A549 (cell line): ENCODE measurements around the gene NPM1. TPM values are rescaled to one million over a fixed set of nuclear protein-coding genes. Genes with fewer than 3 reads are reported as not detected.
A peak's percentile ranks its signal among the peaks of the same experiment; 100 is the strongest.
"Not testable (repeated sequence)": the region's sequence is repeated elsewhere in the genome, so short reads cannot be mapped to it uniquely, and the experiment has no call there.

Experiments used
- ATAC-seq, 2 experiments: fragments of 200-7000 bp in 1 of 2; fragments of >200 bp in 1 of 2; cut with Nextera tagmentation in 1 of 2; cut with Tn5 transposase in 1 of 2; 3 replicates each; pipeline versions ENCODE4 v1.8.0 to v1.9.1; 2018 to 2020; ENCODE audit warnings: mild to moderate bottlenecking in 1 of 2, moderate library complexity in 1 of 2
- CTCF ChIA-PET: fragments of 300-600 bp; sonication (Branson Sonifier 250); formaldehyde crosslinking; extraction: SDS; loops from one replicate; lab custom pipeline; 2021; ENCODE audit warnings: antibody characterized with exemption, inconsistent platforms; lab: Yijun Ruan, JAX
- POLR2A ChIA-PET: fragments of 350-600 bp; formaldehyde crosslinking; extraction: SDS; loops from one replicate; lab custom pipeline; 2021; ENCODE audit warnings: antibody characterized with exemption, inconsistent platforms; lab: Yijun Ruan, JAX
- DNase-seq, 2 experiments: peaks; one replicate each; pipeline versions ENCODE4 v3.0.0 to v3.0.0-alpha.2; 2011 to 2016; ENCODE audit warnings: low read depth in 1 of 2, low spot score in 1 of 2
- FAIRE-seq: peaks from 2 replicates; lab custom pipeline; 2011; peaks lifted over from hg19 to GRCh38; lab: Jason Lieb, UNC
- H3K27ac ChIP-seq, 2 experiments: fragments of >200 bp; sonication (Bioruptor Twin); formaldehyde crosslinking; 3 replicates each; pipeline ENCODE4 v1.5.1; 2016 to 2017
- H3K4me1 ChIP-seq: fragments of >200 bp; sonication (Bioruptor Twin); formaldehyde crosslinking; 3 replicates; pipeline ENCODE4 v1.6.1; 2016
- H3K4me2 ChIP-seq: fragments of >200 bp; sonication (Bioruptor Twin); formaldehyde crosslinking; 3 replicates; pipeline ENCODE4 v1.6.1; 2016
- H3K4me3 ChIP-seq: fragments of >200 bp; sonication (Bioruptor Twin); formaldehyde crosslinking; 3 replicates; pipeline ENCODE4 v1.5.1; 2016
- H3K9me3 ChIP-seq: fragments of >200 bp; sonication (Bioruptor Twin); formaldehyde crosslinking; 3 replicates; pipeline ENCODE4 v1.6.1; 2016
- CBX8 ChIP-seq: fragments of 200-600 bp; sonication (generic); IDR thresholded peaks from 2 replicates; pipeline ENCODE4 v1.6.1; 2016
- CHD4 ChIP-seq: fragments of 200-600 bp; sonication (generic); IDR thresholded peaks from 2 replicates; pipeline ENCODE4 v1.6.1; 2016; ENCODE audit warnings: antibody characterized with exemption, mild to moderate bottlenecking, borderline replicate concordance
- EHMT2 ChIP-seq: fragments of 200-600 bp; sonication (generic); IDR thresholded peaks from 2 replicates; pipeline ENCODE4 v1.6.1; 2016; ENCODE audit warnings: antibody characterized with exemption, low read depth, mild to moderate bottlenecking, moderate library complexity
- EP300 ChIP-seq, 2 experiments: fragments of >200 bp; sonication (Bioruptor Twin); formaldehyde crosslinking; IDR thresholded peaks; 2 replicates in 1 of 2; 3 replicates in 1 of 2; pipeline ENCODE4 v1.6.1; 2016 to 2017
- FOXS1 ChIP-seq: fragments of 250-450 bp; sonication (Bioruptor Pico); IDR thresholded peaks from 2 replicates; pipeline ENCODE4 v1.5.0; 2020; ENCODE audit warnings: mild to moderate bottlenecking, moderate library complexity
- HDAC2 ChIP-seq: fragments of 200-600 bp; sonication (generic); IDR thresholded peaks from 2 replicates; pipeline ENCODE4 v1.6.1; 2016
- HEYL ChIP-seq: fragments of 250-450 bp; sonication (Bioruptor Pico); IDR thresholded peaks from 2 replicates; pipeline ENCODE4 v1.8.0; 2021; ENCODE audit warnings: mild to moderate bottlenecking, moderate library complexity
- HOXB13 ChIP-seq: fragments of 250-450 bp; sonication (Bioruptor Pico); IDR thresholded peaks from 2 replicates; pipeline ENCODE4 v1.5.0; 2020; ENCODE audit warnings: low read depth, mild to moderate bottlenecking, moderate library complexity
- HOXB5 ChIP-seq: fragments of 250-450 bp; sonication (Bioruptor Pico); IDR thresholded peaks from 2 replicates; pipeline ENCODE4 v1.5.0; 2020; ENCODE audit warnings: mild to moderate bottlenecking, moderate library complexity
- JUN ChIP-seq, 2 experiments: fragments of >200 bp; sonication (Bioruptor Twin); formaldehyde crosslinking; IDR thresholded peaks; 2 replicates in 1 of 2; 3 replicates in 1 of 2; pipeline ENCODE4 v1.6.1; 2016 to 2017
- RARB ChIP-seq: fragments of 250-450 bp; sonication (Bioruptor Pico); IDR thresholded peaks from 2 replicates; pipeline ENCODE4 v1.8.0; 2021; ENCODE audit warnings: mild to moderate bottlenecking, moderate library complexity
- TFCP2L1 ChIP-seq: fragments of 250-450 bp; sonication (Bioruptor Pico); IDR thresholded peaks from 2 replicates; pipeline ENCODE4 v1.5.0; 2021; ENCODE audit warnings: mild to moderate bottlenecking
- ZC3H11A ChIP-seq: fragments of 450-650 bp; IDR thresholded peaks from 2 replicates; pipeline ENCODE4 v1.6.1; 2014; ENCODE audit warnings: antibody characterized with exemption, mild to moderate bottlenecking
- ZNF302 ChIP-seq: fragments of 250-450 bp; sonication (Bioruptor Pico); IDR thresholded peaks from 2 replicates; pipeline ENCODE4 v1.9.0; 2021; ENCODE audit warnings: inconsistent platforms, mild to moderate bottlenecking, moderate library complexity
- WGBS: methylation state at CpG from one replicate; pipeline ENCODE4 v1.1.6; 2017; ENCODE audit errors: missing lambda C conversion rate; 5-methylcytosine and 5-hydroxymethylcytosine counted together
- polyA plus RNA-seq, 4 experiments: library from polyadenylated mRNA; depleted of rRNA in 3 of 4; stranded (reverse); fragments of >200 nt; fragmentation: RNase III in 1 of 4; extraction: RNeasy Plus Mini Kit Qiagen cat#74134 plus additional on column Dnase treatment in 1 of 4; gene quantifications; 2 replicates in 3 of 4; 3 replicates in 1 of 4; pipeline ENCODE4 v1.2.3, GENCODE V29; 2011 to 2017
- TF ChIP-seq, protein P1 (sequence below): fragments of 150-350 bp; IDR thresholded peaks from 2 replicates; pipeline ENCODE4 v1.6.1; 2014; ENCODE audit warnings: low read depth, mild to moderate bottlenecking, low read length
- TF ChIP-seq, protein P2 (sequence below): IDR thresholded peaks from 2 replicates; pipeline ENCODE4 v1.6.1; 2012
- TF ChIP-seq, protein P3 (sequence below): fragments of 250-450 bp; sonication (Bioruptor Pico); IDR thresholded peaks from 2 replicates; pipeline ENCODE4 v1.5.0; 2021; ENCODE audit warnings: mild to moderate bottlenecking, moderate library complexity, borderline replicate concordance

Gene NPM1
- polyA plus RNA-seq, 2 of the 4 experiments (the other 2 are of a cell fraction): 3,380 to 5,196 TPM

DNA sequence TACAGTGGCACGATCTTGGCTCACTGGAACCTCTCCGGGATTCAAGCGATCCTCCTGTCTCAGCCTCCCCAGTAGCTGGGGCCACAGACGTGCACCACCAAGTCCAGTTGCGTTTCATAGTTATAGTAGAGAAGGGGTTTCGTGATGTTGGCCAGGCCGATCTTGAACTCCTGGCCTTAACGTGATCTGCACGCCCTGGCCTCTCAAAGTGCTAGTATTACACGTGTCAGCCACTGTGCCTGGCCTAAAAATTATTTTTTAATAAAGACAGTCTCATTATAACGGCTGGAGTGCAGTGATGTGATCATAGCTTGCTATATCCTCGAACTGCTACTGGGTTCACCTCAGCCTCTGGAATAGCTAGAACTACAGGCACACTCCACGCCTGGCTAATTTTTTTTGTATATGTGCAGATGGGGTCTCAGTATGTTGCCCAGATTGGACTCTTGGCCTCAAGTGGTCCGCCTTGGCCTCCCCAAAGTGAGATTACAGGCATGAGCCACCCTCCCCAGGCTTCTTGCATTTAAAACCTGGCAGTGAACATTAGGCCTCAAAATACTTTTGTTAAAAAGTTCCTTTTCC, 4.4 kb downstream of the NPM1 start (continued):
- TF ChIP-seq CHD4 (no peak), TFCP2L1 (peak; percentile 83; the same call in 1 of the 2 replicates), ZC3H11A (no peak), FOXS1 (CRISPR knock-in tag) (no peak), CBX8 (no peak), HDAC2 (no peak), HOXB13 (CRISPR knock-in tag) (no peak), ZNF302 (CRISPR knock-in tag) (no peak), EHMT2 (no peak), RARB (CRISPR knock-in tag) (no peak), EP300 (IDR thresholded peaks at IDR 0.05) (no peak)
- TF ChIP-seq, protein P1, sequence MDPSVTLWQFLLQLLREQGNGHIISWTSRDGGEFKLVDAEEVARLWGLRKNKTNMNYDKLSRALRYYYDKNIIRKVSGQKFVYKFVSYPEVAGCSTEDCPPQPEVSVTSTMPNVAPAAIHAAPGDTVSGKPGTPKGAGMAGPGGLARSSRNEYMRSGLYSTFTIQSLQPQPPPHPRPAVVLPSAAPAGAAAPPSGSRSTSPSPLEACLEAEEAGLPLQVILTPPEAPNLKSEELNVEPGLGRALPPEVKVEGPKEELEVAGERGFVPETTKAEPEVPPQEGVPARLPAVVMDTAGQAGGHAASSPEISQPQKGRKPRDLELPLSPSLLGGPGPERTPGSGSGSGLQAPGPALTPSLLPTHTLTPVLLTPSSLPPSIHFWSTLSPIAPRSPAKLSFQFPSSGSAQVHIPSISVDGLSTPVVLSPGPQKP: no peak

DNA sequence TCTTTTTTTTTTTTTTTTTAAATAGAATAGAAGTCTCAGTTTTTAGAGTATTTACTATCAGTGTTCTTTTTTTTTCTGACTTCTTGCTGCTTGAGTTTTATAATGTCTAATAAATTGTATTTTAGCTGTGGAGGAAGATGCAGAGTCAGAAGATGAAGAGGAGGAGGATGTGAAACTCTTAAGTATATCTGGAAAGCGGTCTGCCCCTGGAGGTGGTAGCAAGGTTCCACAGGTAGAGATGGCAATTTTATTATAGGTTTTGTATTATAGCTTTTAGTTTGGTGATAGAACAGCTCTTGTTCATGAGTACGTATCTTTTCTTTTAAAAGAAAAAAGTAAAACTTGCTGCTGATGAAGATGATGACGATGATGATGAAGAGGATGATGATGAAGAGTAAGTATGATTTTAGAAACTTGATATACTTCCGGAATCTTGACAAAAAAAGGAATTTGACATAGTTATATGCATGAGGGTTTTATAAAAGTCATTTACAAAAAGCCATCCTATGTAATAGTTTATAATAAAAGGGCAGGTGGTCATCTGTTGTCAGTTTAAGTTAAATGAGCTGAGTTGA, 5.0 kb downstream of the NPM1 start:
- H3K4me3 ChIP-seq: 0 out of 3 replicates have a peak overlapping the region, but pooled peaks have one; percentile 3
- peaks cover 73% of the 10 kb centered on the region for H3K4me1 ChIP-seq
- no peak overlapping the region for H3K27ac ChIP-seq
- no peak for ATAC-seq
- no peak for FAIRE-seq
- H3K4me2 ChIP-seq: peak overlapping the region; percentile 77
- no peak for TF ChIP-seq HEYL (CRISPR knock-in tag)
- TF ChIP-seq, all 56 proteins: peak for 0
- no peak for DNase-seq
- CTCF ChIA-PET: interaction anchor here (1.8 kb wide), 1 partner anchor 13 kb away, joined by 4 read pairs; no protein-coding TSS in a partner anchor
- WGBS: 88% methylated on average over 4 of the region's 4 CpGs
- H3K9me3 ChIP-seq: no peaks in the 10 kb centered on the region
- POLR2A ChIA-PET: interaction anchor here (0.7 kb wide), 1 partner anchor 10 kb away, joined by 7 read pairs; no protein-coding TSS in a partner anchor

DNA sequence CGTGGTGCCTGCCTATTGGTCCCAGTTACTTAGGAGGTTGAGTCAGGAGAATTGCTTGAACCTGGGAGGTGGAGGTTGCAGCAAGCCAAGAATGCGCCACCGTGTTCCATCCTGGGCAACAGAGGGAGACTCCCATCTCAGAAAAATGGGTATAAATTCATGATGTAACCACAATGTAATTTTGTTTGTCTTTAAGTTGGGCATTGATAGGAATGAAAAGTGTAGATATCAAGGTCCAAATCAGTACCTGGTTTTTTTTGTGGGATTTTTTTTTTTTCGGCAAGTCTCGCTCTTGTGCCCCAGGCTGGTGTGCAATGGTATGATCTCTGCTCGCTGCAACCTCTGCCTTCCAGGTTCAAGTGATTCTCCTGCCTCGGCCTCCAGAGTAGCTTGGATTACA, 7.4 kb downstream of the NPM1 start:
- H3K4me3 ChIP-seq: no peak overlapping the region
- WGBS: 90% methylated on average over 7 of the region's 7 CpGs
- H3K4me1 ChIP-seq: peaks cover 95% of the 10 kb centered on the region
- DNase-seq (no peak), FAIRE-seq (no peak), ATAC-seq (no peak; a peak in 1 of 6 replicates)
- peak overlapping the region; percentile 18; the same call in 2 of the 3 replicates for H3K4me2 ChIP-seq
- POLR2A ChIA-PET: no interaction called here
- no peaks in the 10 kb centered on the region for H3K9me3 ChIP-seq
- TF ChIP-seq HOXB5 (CRISPR knock-in tag) (no peak), JUN (IDR thresholded peaks at IDR 0.05) (peak in 1 of 2 experiments; percentile 42; a peak in 1 of 5 replicates)
- TF ChIP-seq, protein P2, sequence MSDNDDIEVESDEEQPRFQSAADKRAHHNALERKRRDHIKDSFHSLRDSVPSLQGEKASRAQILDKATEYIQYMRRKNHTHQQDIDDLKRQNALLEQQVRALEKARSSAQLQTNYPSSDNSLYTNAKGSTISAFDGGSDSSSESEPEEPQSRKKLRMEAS: no peak
- TF ChIP-seq, protein P3, sequence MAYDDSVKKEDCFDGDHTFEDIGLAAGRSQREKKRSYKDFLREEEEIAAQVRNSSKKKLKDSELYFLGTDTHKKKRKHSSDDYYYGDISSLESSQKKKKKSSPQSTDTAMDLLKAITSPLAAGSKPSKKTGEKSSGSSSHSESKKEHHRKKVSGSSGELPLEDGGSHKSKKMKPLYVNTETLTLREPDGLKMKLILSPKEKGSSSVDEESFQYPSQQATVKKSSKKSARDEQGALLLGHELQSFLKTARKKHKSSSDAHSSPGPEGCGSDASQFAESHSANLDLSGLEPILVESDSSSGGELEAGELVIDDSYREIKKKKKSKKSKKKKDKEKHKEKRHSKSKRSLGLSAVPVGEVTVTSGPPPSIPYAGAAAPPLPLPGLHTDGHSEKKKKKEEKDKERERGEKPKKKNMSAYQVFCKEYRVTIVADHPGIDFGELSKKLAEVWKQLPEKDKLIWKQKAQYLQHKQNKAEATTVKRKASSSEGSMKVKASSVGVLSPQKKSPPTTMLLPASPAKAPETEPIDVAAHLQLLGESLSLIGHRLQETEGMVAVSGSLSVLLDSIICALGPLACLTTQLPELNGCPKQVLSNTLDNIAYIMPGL (CRISPR knock-in tag): no peak
- CTCF ChIA-PET: no interaction called here
- no peak overlapping the region for H3K27ac ChIP-seq

DNA sequence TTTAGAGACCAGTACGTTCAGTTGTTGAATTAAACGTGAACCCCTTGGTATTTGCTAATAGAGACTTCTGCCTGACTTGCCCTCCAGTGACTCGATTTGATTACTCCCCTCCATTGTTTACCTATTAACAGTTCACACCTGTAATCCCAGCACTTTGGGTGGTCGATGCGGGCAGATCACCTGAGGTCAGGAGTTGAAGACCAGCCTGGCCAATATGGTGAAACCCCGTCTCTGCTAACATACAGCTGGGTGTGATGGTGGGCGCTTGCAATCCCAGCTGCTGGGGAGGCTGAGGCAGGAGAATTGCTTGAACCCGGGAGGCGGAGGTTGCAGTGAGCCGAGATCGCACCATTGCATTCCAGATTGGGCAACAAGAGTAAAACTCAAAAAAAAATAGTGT, 8.9 kb downstream of the NPM1 start:
- ATAC-seq, H3K4me3 ChIP-seq, H3K9me3 ChIP-seq, FAIRE-seq, DNase-seq, H3K27ac ChIP-seq: not testable (repeated sequence)
- CTCF ChIA-PET: interaction anchor here (1.4 kb wide), 1 partner anchor 9 kb away, joined by 6 read pairs; no protein-coding TSS in a partner anchor
- peaks cover 97% of the 10 kb centered on the region for H3K4me1 ChIP-seq
- 0 out of 3 replicates have a peak overlapping the region, but pooled peaks have one; percentile 26 for H3K4me2 ChIP-seq
- POLR2A ChIA-PET: interaction anchor here (0.9 to 1.5 kb wide), 2 partner anchors 8 to 10 kb away, joined by 4 to 5 read pairs; no protein-coding TSS in a partner anchor
- 84% methylated on average over 11 of the region's 11 CpGs for WGBS
